Measurements from ENCODE around the gene ADAMTSL4. TPM values are rescaled to one million over a fixed set of nuclear protein-coding genes. Genes with fewer than 3 reads are reported as not detected.
A peak's percentile ranks its signal among the peaks of the same experiment; 100 is the strongest.

ADAMTSL4 gene
- total RNA-seq (10 to 100 TPM in 1 of 2 donors, 1 to 10 TPM in 1; 5.6 to 11.5 TPM), polyA plus RNA-seq (10 to 100 TPM; 11.4 to 12.2 TPM)

DNA sequence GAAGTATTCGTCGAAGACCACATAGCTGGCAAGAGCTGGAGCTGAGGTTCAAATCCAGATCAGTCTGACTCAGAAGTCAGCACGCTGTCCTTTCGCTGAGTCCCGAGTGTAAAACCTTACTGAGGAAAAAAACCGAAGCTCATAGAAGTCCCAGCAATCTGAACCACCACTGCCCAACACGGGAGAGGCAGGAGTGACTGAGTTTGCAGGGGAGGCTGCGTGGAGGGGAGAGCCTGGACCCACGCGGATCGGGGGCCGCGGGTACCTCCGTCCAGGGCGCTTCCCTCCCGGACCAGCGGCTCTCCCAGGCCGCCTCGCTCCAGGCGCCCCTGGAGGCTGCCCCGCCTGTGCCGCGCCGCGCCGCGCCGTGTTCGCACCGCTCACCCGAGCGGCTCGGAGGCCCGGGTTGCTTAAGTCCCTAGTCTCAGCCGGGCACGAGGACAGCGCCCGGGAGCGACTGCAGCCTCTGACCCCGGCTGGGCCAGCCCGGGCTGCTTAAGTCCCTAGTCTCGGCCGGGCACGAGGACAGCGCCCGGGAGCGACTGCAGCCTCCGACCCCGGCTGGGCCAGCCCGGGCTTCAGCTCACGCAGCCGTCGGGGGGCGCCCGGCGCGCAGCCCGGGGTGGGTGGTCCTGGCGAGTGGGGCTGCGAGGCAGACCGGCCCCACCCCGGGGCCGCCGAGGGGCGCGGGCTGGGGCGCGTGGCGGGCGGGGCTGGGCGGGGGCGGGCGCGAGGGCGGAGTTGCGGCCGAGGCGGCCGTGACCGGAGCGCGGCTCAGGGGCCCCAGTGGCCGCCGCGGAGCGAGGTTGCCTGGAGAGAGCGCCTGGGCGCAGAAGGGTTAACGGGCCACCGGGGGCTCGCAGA is at the start of gene ADAMTSL4:
Gene ADAMTSL4 (plus strand): TSS at position 777 of the 864 bp plus-strand sequence. CDS start 2,881 bp downstream, outside the sequence.
- TF ChIP-seq HNF4G (IDR thresholded peaks at IDR 0.05) = no peak
- TF ChIP-seq, protein P1, sequence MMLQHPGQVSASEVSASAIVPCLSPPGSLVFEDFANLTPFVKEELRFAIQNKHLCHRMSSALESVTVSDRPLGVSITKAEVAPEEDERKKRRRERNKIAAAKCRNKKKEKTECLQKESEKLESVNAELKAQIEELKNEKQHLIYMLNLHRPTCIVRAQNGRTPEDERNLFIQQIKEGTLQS (IDR thresholded peaks at IDR 0.05) = no peak
- TF ChIP-seq JUND (IDR thresholded peaks at IDR 0.05) = no peak
- TF ChIP-seq, protein P2, sequence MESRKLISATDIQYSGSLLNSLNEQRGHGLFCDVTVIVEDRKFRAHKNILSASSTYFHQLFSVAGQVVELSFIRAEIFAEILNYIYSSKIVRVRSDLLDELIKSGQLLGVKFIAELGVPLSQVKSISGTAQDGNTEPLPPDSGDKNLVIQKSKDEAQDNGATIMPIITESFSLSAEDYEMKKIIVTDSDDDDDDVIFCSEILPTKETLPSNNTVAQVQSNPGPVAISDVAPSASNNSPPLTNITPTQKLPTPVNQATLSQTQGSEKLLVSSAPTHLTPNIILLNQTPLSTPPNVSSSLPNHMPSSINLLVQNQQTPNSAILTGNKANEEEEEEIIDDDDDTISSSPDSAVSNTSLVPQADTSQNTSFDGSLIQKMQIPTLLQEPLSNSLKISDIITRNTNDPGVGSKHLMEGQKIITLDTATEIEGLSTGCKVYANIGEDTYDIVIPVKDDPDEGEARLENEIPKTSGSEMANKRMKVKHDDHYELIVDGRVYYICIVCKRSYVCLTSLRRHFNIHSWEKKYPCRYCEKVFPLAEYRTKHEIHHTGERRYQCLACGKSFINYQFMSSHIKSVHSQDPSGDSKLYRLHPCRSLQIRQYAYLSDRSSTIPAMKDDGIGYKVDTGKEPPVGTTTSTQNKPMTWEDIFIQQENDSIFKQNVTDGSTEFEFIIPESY (IDR thresholded peaks at IDR 0.05) = no peak
- peak in 1 of 2 donors; percentile 37 for TF ChIP-seq HNF4A (conservative IDR thresholded peaks at IDR 0.05)
- peak in 1 of 2 donors; percentile 26 for TF ChIP-seq RAD21 (IDR thresholded peaks at IDR 0.05)
- TF ChIP-seq FOXA2 (IDR thresholded peaks at IDR 0.05) = no peak
- no peak for TF ChIP-seq GABPA (IDR thresholded peaks at IDR 0.05 in 1 of 2, conservative IDR thresholded peaks at IDR 0.05 in 1 of 2)
- no peak for TF ChIP-seq SP1 (IDR thresholded peaks at IDR 0.05)
- no peak for TF ChIP-seq EGR1 (IDR thresholded peaks at IDR 0.05; ENCODE audit: low read depth in 2 of 2)
- TF ChIP-seq, protein P3, sequence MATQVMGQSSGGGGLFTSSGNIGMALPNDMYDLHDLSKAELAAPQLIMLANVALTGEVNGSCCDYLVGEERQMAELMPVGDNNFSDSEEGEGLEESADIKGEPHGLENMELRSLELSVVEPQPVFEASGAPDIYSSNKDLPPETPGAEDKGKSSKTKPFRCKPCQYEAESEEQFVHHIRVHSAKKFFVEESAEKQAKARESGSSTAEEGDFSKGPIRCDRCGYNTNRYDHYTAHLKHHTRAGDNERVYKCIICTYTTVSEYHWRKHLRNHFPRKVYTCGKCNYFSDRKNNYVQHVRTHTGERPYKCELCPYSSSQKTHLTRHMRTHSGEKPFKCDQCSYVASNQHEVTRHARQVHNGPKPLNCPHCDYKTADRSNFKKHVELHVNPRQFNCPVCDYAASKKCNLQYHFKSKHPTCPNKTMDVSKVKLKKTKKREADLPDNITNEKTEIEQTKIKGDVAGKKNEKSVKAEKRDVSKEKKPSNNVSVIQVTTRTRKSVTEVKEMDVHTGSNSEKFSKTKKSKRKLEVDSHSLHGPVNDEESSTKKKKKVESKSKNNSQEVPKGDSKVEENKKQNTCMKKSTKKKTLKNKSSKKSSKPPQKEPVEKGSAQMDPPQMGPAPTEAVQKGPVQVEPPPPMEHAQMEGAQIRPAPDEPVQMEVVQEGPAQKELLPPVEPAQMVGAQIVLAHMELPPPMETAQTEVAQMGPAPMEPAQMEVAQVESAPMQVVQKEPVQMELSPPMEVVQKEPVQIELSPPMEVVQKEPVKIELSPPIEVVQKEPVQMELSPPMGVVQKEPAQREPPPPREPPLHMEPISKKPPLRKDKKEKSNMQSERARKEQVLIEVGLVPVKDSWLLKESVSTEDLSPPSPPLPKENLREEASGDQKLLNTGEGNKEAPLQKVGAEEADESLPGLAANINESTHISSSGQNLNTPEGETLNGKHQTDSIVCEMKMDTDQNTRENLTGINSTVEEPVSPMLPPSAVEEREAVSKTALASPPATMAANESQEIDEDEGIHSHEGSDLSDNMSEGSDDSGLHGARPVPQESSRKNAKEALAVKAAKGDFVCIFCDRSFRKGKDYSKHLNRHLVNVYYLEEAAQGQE (IDR thresholded peaks at IDR 0.05) = peak; percentile 26
- peak; percentile 15 to 29 for TF ChIP-seq RXRA (IDR thresholded peaks at IDR 0.05)
- no peak for TF ChIP-seq TAF1 (conservative IDR thresholded peaks at IDR 0.05)
- TF ChIP-seq NR2F2 (IDR thresholded peaks at IDR 0.05) = no peak
- TF ChIP-seq, protein P4, sequence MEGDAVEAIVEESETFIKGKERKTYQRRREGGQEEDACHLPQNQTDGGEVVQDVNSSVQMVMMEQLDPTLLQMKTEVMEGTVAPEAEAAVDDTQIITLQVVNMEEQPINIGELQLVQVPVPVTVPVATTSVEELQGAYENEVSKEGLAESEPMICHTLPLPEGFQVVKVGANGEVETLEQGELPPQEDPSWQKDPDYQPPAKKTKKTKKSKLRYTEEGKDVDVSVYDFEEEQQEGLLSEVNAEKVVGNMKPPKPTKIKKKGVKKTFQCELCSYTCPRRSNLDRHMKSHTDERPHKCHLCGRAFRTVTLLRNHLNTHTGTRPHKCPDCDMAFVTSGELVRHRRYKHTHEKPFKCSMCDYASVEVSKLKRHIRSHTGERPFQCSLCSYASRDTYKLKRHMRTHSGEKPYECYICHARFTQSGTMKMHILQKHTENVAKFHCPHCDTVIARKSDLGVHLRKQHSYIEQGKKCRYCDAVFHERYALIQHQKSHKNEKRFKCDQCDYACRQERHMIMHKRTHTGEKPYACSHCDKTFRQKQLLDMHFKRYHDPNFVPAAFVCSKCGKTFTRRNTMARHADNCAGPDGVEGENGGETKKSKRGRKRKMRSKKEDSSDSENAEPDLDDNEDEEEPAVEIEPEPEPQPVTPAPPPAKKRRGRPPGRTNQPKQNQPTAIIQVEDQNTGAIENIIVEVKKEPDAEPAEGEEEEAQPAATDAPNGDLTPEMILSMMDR (IDR thresholded peaks at IDR 0.05; ENCODE audit: low read depth, low read length, missing input control) = no peak
- no peak for TF ChIP-seq YY1 (IDR thresholded peaks at IDR 0.05)
- no peak for TF ChIP-seq FOXA1 (IDR thresholded peaks at IDR 0.05)
- TF ChIP-seq, protein P5, sequence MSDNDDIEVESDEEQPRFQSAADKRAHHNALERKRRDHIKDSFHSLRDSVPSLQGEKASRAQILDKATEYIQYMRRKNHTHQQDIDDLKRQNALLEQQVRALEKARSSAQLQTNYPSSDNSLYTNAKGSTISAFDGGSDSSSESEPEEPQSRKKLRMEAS (IDR thresholded peaks at IDR 0.05) = no peak
- Histone ChIP-seq H3K27ac (ENCODE audit: low read depth in 1 of 2, low read length in 2 of 2) (peak within 1 kb of the TSS; percentile 87 to 89), H3K9ac (ENCODE audit: low read depth in 1 of 2, low read length in 2 of 2) (peak within 1 kb of the TSS; percentile 28 to 68), H3K4me3 (ENCODE audit: low read depth in 1 of 3, low read length in 3 of 3) (peak within 1 kb of the TSS; percentile 54 to 68 (median 61)), H3K4me1 (ENCODE audit: control insufficient read depth in 4 of 4, insufficient read depth in 4 of 4, low read length in 3 of 4) (peaks cover 14 to 45% (median 28%) of the 10 kb centered on the region in 4 donors), H3K9me3 (ENCODE audit: control insufficient read depth in 4 of 4, low read length in 3 of 4) (no peaks in the 10 kb centered on the region), H3K27me3 (ENCODE audit: control insufficient read depth in 4 of 4, insufficient read depth in 4 of 4, low read length in 3 of 4) (no peaks in the 10 kb centered on the region), H3K36me3 (ENCODE audit: control insufficient read depth in 4 of 4, insufficient read depth in 3 of 4, low read depth in 1 of 4, low read length in 3 of 4) (no peaks in the 10 kb centered on the region)
- WGBS = under 1% methylated on average over 91 of the region's 91 CpGs
- peak; percentile 76 for DNase-seq (ENCODE audit: low spot score)

All from liver (tissue), 9 donors.